IMR-90 (cell line): ENCODE data around the gene ZNF236. TPM values are rescaled to one million over a fixed set of nuclear protein-coding genes. Genes with fewer than 3 reads are reported as not detected.

Experiments
- ATAC-seq: fragments of 200-7000 bp; cut with Tn5 transposase; 2 replicates; pipeline ENCODE4 v1.9.1; 2020; ENCODE audit warnings: low read depth, mild to moderate bottlenecking, moderate library complexity
- BruUV-seq: library from RNA; stranded (reverse); fragments of 400-500 nt; replicated peaks from 2 replicates; lab custom pipeline; 2021; lab: Mats Ljungman, UMichigan
- CTCF ChIA-PET: fragments of 300-600 bp; formaldehyde crosslinking; extraction: SDS; loops from one replicate; lab custom pipeline; 2021; ENCODE audit warnings: antibody characterized with exemption; lab: Yijun Ruan, JAX
- POLR2A ChIA-PET: fragments of 300-600 bp; sonication (Branson Sonifier 250); formaldehyde crosslinking; loops from one replicate; lab custom pipeline; 2022; ENCODE audit warnings: antibody characterized with exemption; ENCODE audit not compliant: unreplicated experiment; lab: Charles Lee
- DNase-seq: peaks from one replicate; pipeline ENCODE4 v3.0.0; 2013
- H2AFZ ChIP-seq: replicated peaks from 2 replicates; pipeline ENCODE3; 2013; ENCODE audit warnings: low read length, mild to moderate bottlenecking; ENCODE audit not compliant: poor library complexity
- H2AK5ac ChIP-seq: 2 replicates; pipeline ENCODE4 v1.6.1; 2013; ENCODE audit warnings: low read depth, low read length, inconsistent platforms
- H2AK9ac ChIP-seq: replicated peaks from 2 replicates; pipeline ENCODE3; 2013; ENCODE audit warnings: mild to moderate bottlenecking, low read depth, low read length, moderate library complexity; ENCODE audit not compliant: poor library complexity
- H2BK120ac ChIP-seq: 2 replicates; pipeline ENCODE4 v1.6.1; 2013; ENCODE audit warnings: low read depth, low read length, inconsistent platforms
- H2BK15ac ChIP-seq: 3 replicates; pipeline ENCODE4 v1.6.1; 2013; ENCODE audit warnings: low read depth, low read length, inconsistent platforms
- H2BK20ac ChIP-seq: 2 replicates; pipeline ENCODE4 v1.6.1; 2013; ENCODE audit warnings: low read depth, mild to moderate bottlenecking, inconsistent platforms, low read length, moderate library complexity
- H2BK5ac ChIP-seq: 2 replicates; pipeline ENCODE4 v1.6.1; 2013; ENCODE audit warnings: mild to moderate bottlenecking, low read depth, low read length, inconsistent platforms; ENCODE audit not compliant: poor library complexity, severe bottlenecking
- H3K14ac ChIP-seq: replicated peaks from 2 replicates; pipeline ENCODE4 v1.6.1; 2013; ENCODE audit warnings: low read depth, low read length, inconsistent platforms
- H3K18ac ChIP-seq: 2 replicates; pipeline ENCODE4 v1.6.1; 2013; ENCODE audit warnings: low read depth, low read length, control low read depth
- H3K23ac ChIP-seq: 2 replicates; pipeline ENCODE4 v1.6.1; 2013; ENCODE audit warnings: low read depth, low read length, inconsistent platforms
- H3K27ac ChIP-seq: 2 replicates; pipeline ENCODE4 v1.5.1; 2013; ENCODE audit warnings: mild to moderate bottlenecking, control low read depth, low read length; ENCODE audit not compliant: insufficient read depth
- H3K27me3 ChIP-seq: 2 replicates; pipeline ENCODE4 v1.6.1; 2013; ENCODE audit warnings: low read length; ENCODE audit not compliant: control insufficient read depth, insufficient read depth
- H3K36me3 ChIP-seq: 2 replicates; pipeline ENCODE4 v1.6.1; 2013; ENCODE audit warnings: low read length, mixed read lengths; ENCODE audit not compliant: control insufficient read depth, insufficient read depth
- H3K4ac ChIP-seq: 2 replicates; pipeline ENCODE4 v1.6.1; 2013; ENCODE audit warnings: low read depth, low read length, inconsistent platforms
- H3K4me1 ChIP-seq: 2 replicates; pipeline ENCODE4 v1.6.1; 2013; ENCODE audit warnings: low read length, mixed read lengths; ENCODE audit not compliant: control insufficient read depth, insufficient read depth
- H3K4me2 ChIP-seq: 2 replicates; pipeline ENCODE4 v1.6.1; 2013; ENCODE audit warnings: low read depth, mild to moderate bottlenecking, control low read depth, low read length, moderate library complexity
- H3K4me3 ChIP-seq: 2 replicates; pipeline ENCODE4 v1.5.1; 2013; ENCODE audit warnings: low read depth, mild to moderate bottlenecking, control low read depth, low read length, moderate library complexity; ENCODE audit not compliant: insufficient read depth
- H3K56ac ChIP-seq: 2 replicates; pipeline ENCODE4 v1.6.1; 2013; ENCODE audit warnings: low read length, inconsistent platforms; ENCODE audit not compliant: insufficient read depth; ENCODE audit errors: extremely low read depth
- H3K79me1 ChIP-seq, 2 experiments: 2 replicates each; pipeline ENCODE4 v1.6.1; 2013; ENCODE audit warnings: low read length in 2 of 2, inconsistent platforms in 1 of 2, low read depth in 1 of 2
- H3K9ac ChIP-seq: 2 replicates; pipeline ENCODE4 v1.6.1; 2013; ENCODE audit warnings: low read depth, low read length, control low read depth
- H3K9me1 ChIP-seq: 2 replicates; pipeline ENCODE4 v1.6.1; 2013; ENCODE audit warnings: low read length, inconsistent platforms; ENCODE audit not compliant: insufficient read depth
- H3K9me3 ChIP-seq: 2 replicates; pipeline ENCODE4 v1.6.1; 2013; ENCODE audit warnings: low read length; ENCODE audit not compliant: control insufficient read depth, insufficient read depth
- H4K20me1 ChIP-seq: 2 replicates; pipeline ENCODE4 v1.6.1; 2013; ENCODE audit warnings: low read length, inconsistent platforms; ENCODE audit not compliant: insufficient read depth
- H4K5ac ChIP-seq: 2 replicates; pipeline ENCODE4 v1.6.1; 2013; ENCODE audit warnings: mild to moderate bottlenecking, low read depth, low read length, control low read depth
- H4K8ac ChIP-seq, 2 experiments: 2 replicates each; pipeline ENCODE4 v1.6.1; 2013; ENCODE audit warnings: low read depth in 2 of 2, low read length in 2 of 2, control low read depth in 1 of 2, inconsistent platforms in 1 of 2
- H4K91ac ChIP-seq: 2 replicates; pipeline ENCODE4 v1.6.1; 2013; ENCODE audit warnings: low read depth, low read length, inconsistent platforms; ENCODE audit not compliant: insufficient read depth
- BHLHE40 ChIP-seq: fragments of 150-350 bp; IDR thresholded peaks from 2 replicates; pipeline ENCODE4 v1.6.1; 2016; ENCODE audit warnings: mild to moderate bottlenecking, low read depth, low read length
- CEBPB ChIP-seq: IDR thresholded peaks from 2 replicates; pipeline ENCODE4 v1.6.1; 2012; ENCODE audit warnings: low read depth, low read length, improper control_type of control experiment
- CHD1 ChIP-seq: IDR thresholded peaks from 2 replicates; pipeline ENCODE4 v1.6.1; 2012; ENCODE audit warnings: low read depth, low read length, improper control_type of control experiment
- FOS ChIP-seq: fragments of 150-350 bp; IDR thresholded peaks from 2 replicates; pipeline ENCODE4 v1.6.1; 2016; ENCODE audit warnings: low read depth, low read length
- MAFK ChIP-seq: IDR thresholded peaks from 2 replicates; pipeline ENCODE4 v1.6.1; 2012; ENCODE audit warnings: low read depth, low read length, improper control_type of control experiment
- MAZ ChIP-seq: IDR thresholded peaks from 2 replicates; pipeline ENCODE4 v1.6.1; 2012; ENCODE audit warnings: low read depth, mild to moderate bottlenecking, low read length, improper control_type of control experiment, moderate library complexity, borderline replicate concordance
- MXI1 ChIP-seq: IDR thresholded peaks from 2 replicates; pipeline ENCODE4 v1.6.1; 2012; ENCODE audit warnings: low read depth, mild to moderate bottlenecking, low read length, moderate library complexity, borderline replicate concordance
- NFE2L2 ChIP-seq: fragments of 150-350 bp; IDR thresholded peaks from 2 replicates; pipeline ENCODE4 v1.6.1; 2016; ENCODE audit warnings: low read depth, mild to moderate bottlenecking, low read length
- POLR2A ChIP-seq: IDR thresholded peaks from 2 replicates; pipeline ENCODE4 v1.6.1; 2012; ENCODE audit warnings: mild to moderate bottlenecking, low read depth, low read length
- RAD21 ChIP-seq: IDR thresholded peaks from 2 replicates; pipeline ENCODE4 v1.6.1; 2012; ENCODE audit warnings: low read length, improper control_type of control experiment
- RCOR1 ChIP-seq: IDR thresholded peaks from 2 replicates; pipeline ENCODE4 v1.6.1; 2012; ENCODE audit warnings: mild to moderate bottlenecking, low read length, improper control_type of control experiment; ENCODE audit not compliant: insufficient replicate concordance
- RFX5 ChIP-seq: IDR thresholded peaks from 2 replicates; pipeline ENCODE4 v1.8.0; 2012; ENCODE audit warnings: low read depth, mild to moderate bottlenecking, low read length, moderate library complexity
- SMC3 ChIP-seq: fragments of 150-350 bp; IDR thresholded peaks from 2 replicates; pipeline ENCODE4 v1.6.1; 2016; ENCODE audit warnings: low read depth, mild to moderate bottlenecking, antibody characterized with exemption, low read length, moderate library complexity
- WGBS, 2 experiments: methylation state at CpG; one replicate each; pipeline versions ENCODE4 v1.1.5 to v1.1.7; 2013; ENCODE audit warnings: missing lambda C conversion rate in 2 of 2; ENCODE audit not compliant: insufficient read length in 1 of 2; ENCODE audit errors: extremely low coverage in 2 of 2; 5-methylcytosine and 5-hydroxymethylcytosine counted together
- dilution Hi-C: fragments of 300-500 bp; cut with HindIII; formaldehyde crosslinking; loops from one replicate; pipeline ENCODE4 v1.14.3; 2018; ENCODE audit warnings: low sequenced_read_pairs; ENCODE audit not compliant: unreplicated experiment
- in situ Hi-C: fragments of 300-500 bp; cut with MboI; formaldehyde crosslinking; loops from 3 replicates; pipeline ENCODE4 v1.14.3; 2019; ENCODE audit warnings: low sequenced_read_pairs, inconsistent platforms, mixed read lengths
- intact Hi-C: fragments of 100-400 bp; cut with micrococcal nuclease; formaldehyde crosslinking; loops from 2 replicates; pipeline ENCODE4 v1.10.0; 2022
- polyA plus RNA-seq, 3 experiments: library from polyadenylated mRNA; depleted of rRNA; stranded (reverse); fragments of >200 nt; gene quantifications; 2 replicates each; pipeline ENCODE4 v1.2.3, GENCODE V29; 2012; ENCODE audit warnings: low replicate concordance in 1 of 3
- total RNA-seq: library from RNA; depleted of rRNA; stranded (reverse); fragments of >200 nt; gene quantifications from 2 replicates; pipeline ENCODE4 v1.2.3, GENCODE V29; 2012
- TF ChIP-seq, protein P1 (sequence below): fragments of 150-350 bp; IDR thresholded peaks from 2 replicates; pipeline ENCODE4 v1.6.1; 2016; ENCODE audit warnings: low read depth, mild to moderate bottlenecking, low read length, moderate library complexity, borderline replicate concordance
- TF ChIP-seq, protein P2 (sequence below): conservative IDR thresholded peaks from 2 replicates; pipeline ENCODE4 v1.5.1; 2012; ENCODE audit warnings: mild to moderate bottlenecking, low read depth, low read length, improper control_type of control experiment

Gene ZNF236
- total and polyA plus RNA-seq, 2 of the 4 experiments (the other 2 are of a cell fraction) = 3.6 to 9.7 TPM

GRCh38 chr18:76970770-76971559 lies 148.6 kb downstream of the ZNF236 start:
- dilution Hi-C loops (no loop called here), in situ Hi-C loops (no loop called here)
- no peak for TF ChIP-seq RFX5
- no peak for TF ChIP-seq SMC3
- TF ChIP-seq NFE2L2 = no peak
- no peak for TF ChIP-seq BHLHE40
- no peak for TF ChIP-seq CEBPB
- TF ChIP-seq, protein P1, sequence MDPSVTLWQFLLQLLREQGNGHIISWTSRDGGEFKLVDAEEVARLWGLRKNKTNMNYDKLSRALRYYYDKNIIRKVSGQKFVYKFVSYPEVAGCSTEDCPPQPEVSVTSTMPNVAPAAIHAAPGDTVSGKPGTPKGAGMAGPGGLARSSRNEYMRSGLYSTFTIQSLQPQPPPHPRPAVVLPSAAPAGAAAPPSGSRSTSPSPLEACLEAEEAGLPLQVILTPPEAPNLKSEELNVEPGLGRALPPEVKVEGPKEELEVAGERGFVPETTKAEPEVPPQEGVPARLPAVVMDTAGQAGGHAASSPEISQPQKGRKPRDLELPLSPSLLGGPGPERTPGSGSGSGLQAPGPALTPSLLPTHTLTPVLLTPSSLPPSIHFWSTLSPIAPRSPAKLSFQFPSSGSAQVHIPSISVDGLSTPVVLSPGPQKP = no peak
- no peak for TF ChIP-seq MXI1
- no peak for TF ChIP-seq MAZ
- no peak for TF ChIP-seq CHD1
- TF ChIP-seq, protein P2, sequence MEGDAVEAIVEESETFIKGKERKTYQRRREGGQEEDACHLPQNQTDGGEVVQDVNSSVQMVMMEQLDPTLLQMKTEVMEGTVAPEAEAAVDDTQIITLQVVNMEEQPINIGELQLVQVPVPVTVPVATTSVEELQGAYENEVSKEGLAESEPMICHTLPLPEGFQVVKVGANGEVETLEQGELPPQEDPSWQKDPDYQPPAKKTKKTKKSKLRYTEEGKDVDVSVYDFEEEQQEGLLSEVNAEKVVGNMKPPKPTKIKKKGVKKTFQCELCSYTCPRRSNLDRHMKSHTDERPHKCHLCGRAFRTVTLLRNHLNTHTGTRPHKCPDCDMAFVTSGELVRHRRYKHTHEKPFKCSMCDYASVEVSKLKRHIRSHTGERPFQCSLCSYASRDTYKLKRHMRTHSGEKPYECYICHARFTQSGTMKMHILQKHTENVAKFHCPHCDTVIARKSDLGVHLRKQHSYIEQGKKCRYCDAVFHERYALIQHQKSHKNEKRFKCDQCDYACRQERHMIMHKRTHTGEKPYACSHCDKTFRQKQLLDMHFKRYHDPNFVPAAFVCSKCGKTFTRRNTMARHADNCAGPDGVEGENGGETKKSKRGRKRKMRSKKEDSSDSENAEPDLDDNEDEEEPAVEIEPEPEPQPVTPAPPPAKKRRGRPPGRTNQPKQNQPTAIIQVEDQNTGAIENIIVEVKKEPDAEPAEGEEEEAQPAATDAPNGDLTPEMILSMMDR = no peak
- TF ChIP-seq FOS = no peak
- no peak for TF ChIP-seq POLR2A
- no peak for TF ChIP-seq MAFK
- no peak for TF ChIP-seq RCOR1
- TF ChIP-seq RAD21 = no peak

More at GRCh38 chr18:76970770-76971559, 148.6 kb downstream of the ZNF236 start:
- Histone ChIP-seq H3K27ac (no peak overlapping the region), H3K18ac (no peak overlapping the region), H3K9me1 (peaks cover 4% of the 10 kb centered on the region; the same call in 1 of the 2 replicates), H2BK15ac (no peak overlapping the region), H3K4me1 (no peaks in the 10 kb centered on the region), H3K23ac (no peak overlapping the region), H3K56ac (no peak overlapping the region), H3K27me3 (no peaks in the 10 kb centered on the region), H4K8ac (no peak overlapping the region), H3K14ac (no peak overlapping the region), H4K20me1 (peaks cover 2% of the 10 kb centered on the region; the same call in 1 of the 2 replicates), H2AK9ac (no peak overlapping the region), H3K4me2 (no peak overlapping the region), H3K9ac (no peak overlapping the region), H2AK5ac (no peak overlapping the region), H2AFZ (no peak overlapping the region), H4K5ac (no peak overlapping the region), H2BK20ac (no peak overlapping the region), H2BK5ac (no peak overlapping the region), H3K4ac (no peak overlapping the region), H4K91ac (no peak overlapping the region), H3K9me3 (no peaks in the 10 kb centered on the region), H3K4me3 (no peak overlapping the region), H2BK120ac (no peak overlapping the region), H3K79me1 (peaks cover 9 to 19% of the 10 kb centered on the region in 2 experiments), H3K36me3 (peaks cover 5% of the 10 kb centered on the region)
- no peak for DNase-seq
- no TSS peak for BruUV-seq
- no peak for ATAC-seq
- POLR2A ChIA-PET = no interaction called here
- CTCF ChIA-PET = interaction anchor here (1.1 kb wide), 1 partner anchor 169 kb away, joined by 3 read pairs; no protein-coding TSS in a partner anchor
- 50% methylated on average over 1 of the region's 11 CpGs; no CpG with 5 or more reads in 1 of the 2 experiments for WGBS, 2 experiments
- intact Hi-C loops = no loop called here
